MM.1S (cell line): Measurements from ENCODE around the gene PRKCH.

Experiments used
- DNase-seq: peaks from one replicate; pipeline ENCODE4 v3.0.0-alpha.2; 2015
- H2AFZ ChIP-seq: fragments of 300-600 bp; sonication (generic); 2 replicates; pipeline ENCODE4 v1.6.0; 2016; ENCODE audit warnings: antibody characterized with exemption, low read length
- H3F3A ChIP-seq: fragments of 300-600 bp; sonication (generic); 2 replicates; pipeline ENCODE4 v1.6.1; 2016; ENCODE audit warnings: mild to moderate bottlenecking, antibody characterized with exemption, low read length, moderate library complexity, mixed read lengths; ENCODE audit not compliant: insufficient read depth
- H3K27ac ChIP-seq: fragments of 300-600 bp; sonication (generic); 2 replicates; pipeline ENCODE4 v1.5.1; 2016; ENCODE audit warnings: mild to moderate bottlenecking, low read length
- H3K27me3 ChIP-seq: fragments of 300-600 bp; sonication (generic); replicated peaks from 2 replicates; pipeline ENCODE4 v1.6.0; 2016; ENCODE audit warnings: low read length; ENCODE audit not compliant: insufficient read depth
- H3K36me3 ChIP-seq: fragments of 300-600 bp; sonication (generic); replicated peaks from 2 replicates; pipeline ENCODE4 v1.6.1; 2016; ENCODE audit warnings: mild to moderate bottlenecking, low read length, mixed read lengths; ENCODE audit not compliant: insufficient read depth
- H3K4me1 ChIP-seq: fragments of 300-600 bp; sonication (generic); 2 replicates; pipeline ENCODE4 v1.6.1; 2016; ENCODE audit warnings: low read length, mixed read lengths
- H3K4me2 ChIP-seq: fragments of 300-600 bp; sonication (generic); 2 replicates; pipeline ENCODE4 v1.6.0; 2016; ENCODE audit warnings: low read depth, low read length
- H3K4me3 ChIP-seq: fragments of 300-600 bp; sonication (generic); 2 replicates; pipeline ENCODE4 v1.5.1; 2016; ENCODE audit warnings: low read length, mixed read lengths
- H3K79me2 ChIP-seq: fragments of 300-600 bp; sonication (generic); 2 replicates; pipeline ENCODE4 v1.6.1; 2016; ENCODE audit warnings: mixed run types, low read length, mixed read lengths
- H3K9ac ChIP-seq: fragments of 300-600 bp; sonication (generic); 2 replicates; pipeline ENCODE4 v1.6.1; 2016; ENCODE audit warnings: low read length, mixed read lengths
- H3K9me2 ChIP-seq: fragments of 300-600 bp; sonication (generic); replicated peaks from 2 replicates; pipeline ENCODE4 v1.6.1; 2016; ENCODE audit warnings: mild to moderate bottlenecking, low read length, mixed read lengths; ENCODE audit not compliant: insufficient read depth
- H3K9me3 ChIP-seq: fragments of 300-600 bp; sonication (generic); replicated peaks from 2 replicates; pipeline ENCODE4 v1.6.1; 2016; ENCODE audit warnings: mild to moderate bottlenecking, low read length, mixed read lengths; ENCODE audit not compliant: insufficient read depth
- H4K20me1 ChIP-seq: fragments of 300-600 bp; sonication (generic); 2 replicates; pipeline ENCODE4 v1.6.1; 2016; ENCODE audit warnings: mild to moderate bottlenecking, low read length, moderate library complexity, mixed read lengths; ENCODE audit not compliant: insufficient read depth
- CTCF ChIP-seq: fragments of 300-600 bp; sonication (generic); IDR thresholded peaks from 2 replicates; pipeline ENCODE4 v1.5.1; 2016; ENCODE audit warnings: antibody characterized with exemption, low read length, mixed read lengths
- EZH2 ChIP-seq: fragments of 300-600 bp; sonication (generic); optimal IDR thresholded peaks from 2 replicates; pipeline ENCODE3; 2017; ENCODE audit warnings: low read depth, mild to moderate bottlenecking, antibody characterized with exemption, low read length, mixed read lengths
- EZH2phosphoT487 ChIP-seq: fragments of 300-600 bp; sonication (generic); IDR thresholded peaks from 2 replicates; pipeline ENCODE4 v1.6.1; 2018; ENCODE audit warnings: antibody characterized with exemption, low read length

PRKCH gene

GRCh38 chr14:61512026-61512834 lies 190.9 kb downstream of the PRKCH start:
- Histone ChIP-seq H3K27ac (no peak overlapping the region), H3K36me3 (no peaks in the 10 kb centered on the region), H3K4me3 (no peak overlapping the region), H3K79me2 (no peaks in the 10 kb centered on the region), H3K9me2 (no peaks in the 10 kb centered on the region), H3K4me2 (no peak overlapping the region), H2AFZ (no peak overlapping the region), H3K27me3 (no peaks in the 10 kb centered on the region), H3K9ac (no peak overlapping the region), H4K20me1 (no peaks in the 10 kb centered on the region), H3K9me3 (no peaks in the 10 kb centered on the region), H3F3A (no peaks in the 10 kb centered on the region), H3K4me1 (no peaks in the 10 kb centered on the region)
- DNase-seq: no peak
- no peak for TF ChIP-seq EZH2phosphoT487
- no peak for TF ChIP-seq CTCF
- no peak for TF ChIP-seq EZH2

- no peaks in the 10 kb centered on the region for H3F3A ChIP-seq
- H3K27me3 ChIP-seq: no peaks in the 10 kb centered on the region
- TF ChIP-seq EZH2: no peak
- no peak for TF ChIP-seq CTCF
- no peak for TF ChIP-seq EZH2phosphoT487
- H3K4me2 ChIP-seq: no peak overlapping the region
- H3K4me3 ChIP-seq: no peak overlapping the region
- H3K36me3 ChIP-seq: no peaks in the 10 kb centered on the region
- H3K9ac ChIP-seq: no peak overlapping the region
- H4K20me1 ChIP-seq: no peaks in the 10 kb centered on the region
- H3K4me1 ChIP-seq: no peaks in the 10 kb centered on the region
- no peak overlapping the region for H3K27ac ChIP-seq
- no peak for DNase-seq
- H3K79me2 ChIP-seq: no peaks in the 10 kb centered on the region
- no peaks in the 10 kb centered on the region for H3K9me3 ChIP-seq
- no peaks in the 10 kb centered on the region for H3K9me2 ChIP-seq
- H2AFZ ChIP-seq: no peak overlapping the region
Observed at GRCh38 chr14:61513986-61514830, 192.8 kb downstream of the PRKCH start.

GRCh38 chr14:61514927-61515326 lies 193.5 kb downstream of the PRKCH start:
- no peak for DNase-seq
- H2AFZ ChIP-seq: no peak overlapping the region
- H3K9me2 ChIP-seq: no peaks in the 10 kb centered on the region
- no peak overlapping the region for H3K9ac ChIP-seq
- H3K79me2 ChIP-seq: no peaks in the 10 kb centered on the region
- H3K4me3 ChIP-seq: no peak overlapping the region
- H4K20me1 ChIP-seq: no peaks in the 10 kb centered on the region
- H3K36me3 ChIP-seq: no peaks in the 10 kb centered on the region
- H3K27ac ChIP-seq: no peak overlapping the region
- no peaks in the 10 kb centered on the region for H3F3A ChIP-seq
- H3K4me2 ChIP-seq: no peak overlapping the region
- H3K4me1 ChIP-seq: no peaks in the 10 kb centered on the region
- TF ChIP-seq EZH2: no peak
- no peak for TF ChIP-seq CTCF
- no peak for TF ChIP-seq EZH2phosphoT487
- no peaks in the 10 kb centered on the region for H3K9me3 ChIP-seq
- H3K27me3 ChIP-seq: no peaks in the 10 kb centered on the region
